Upper lobe of right lung (tissue), 1 donor: ENCODE results near the gene OR2AP1. TPM values are rescaled to one million over a fixed set of nuclear protein-coding genes. Genes with fewer than 3 reads are reported as not detected.
"Not testable (repeated sequence)": the region's sequence is repeated elsewhere in the genome, so short reads cannot be mapped to it uniquely, and the experiment has no call there.

Source experiments
- ATAC-seq: fragments of 200-7000 bp; cut with Tn5 transposase; one replicate; pipeline ENCODE4 v1.9.1; 2020; ENCODE audit warnings: mild to moderate bottlenecking, moderate library complexity
- DNase-seq: peaks from one replicate; pipeline ENCODE4 v3.0.0-alpha.2; 2020
- H3K27ac ChIP-seq: fragments of 200-600 bp; one replicate; pipeline ENCODE4 v1.8.0; 2022
- H3K27me3 ChIP-seq: fragments of 200-600 bp; one replicate; pipeline ENCODE4 v1.8.0; 2022; ENCODE audit warnings: mild to moderate bottlenecking
- H3K36me3 ChIP-seq: fragments of 200-600 bp; one replicate; pipeline ENCODE4 v1.8.0; 2022
- H3K4me1 ChIP-seq: fragments of 200-600 bp; one replicate; pipeline ENCODE4 v1.8.0; 2022
- H3K4me3 ChIP-seq: fragments of 200-600 bp; one replicate; pipeline ENCODE4 v1.8.0; 2022; ENCODE audit warnings: mild to moderate bottlenecking
- H3K9me3 ChIP-seq: fragments of 200-600 bp; one replicate; pipeline ENCODE4 v1.8.0; 2022
- intact Hi-C: fragments of 100-400 bp; cut with DNase I; formaldehyde crosslinking; loops from one replicate; pipeline ENCODE4 v1.11.0; 2022
- long read RNA-seq: library from polyadenylated mRNA; unstranded; transcript quantifications from one replicate; pipeline ENCODE4 v2.0.0, GENCODE V29; 2021
- total RNA-seq: library from RNA; stranded (reverse); fragmentation: NEBNext Ultra II Directional; extraction: Animal tissue kit (Norgen Biotek cat#: 25700); gene quantifications from one replicate; pipeline ENCODE4 v1.2.1, GENCODE V29; 2021
- TF ChIP-seq, protein P1 (sequence below): fragments of 200-600 bp; IDR thresholded peaks from one replicate; pipeline ENCODE4 v1.8.0; 2022; ENCODE audit warnings: antibody characterized with exemption
- donor health status: DM: no; HTN: yes; CAD: no; lungs with severe emphysema.

OR2AP1 gene
- total RNA-seq: not detected
- long read RNA-seq: 0 reads

DNA sequence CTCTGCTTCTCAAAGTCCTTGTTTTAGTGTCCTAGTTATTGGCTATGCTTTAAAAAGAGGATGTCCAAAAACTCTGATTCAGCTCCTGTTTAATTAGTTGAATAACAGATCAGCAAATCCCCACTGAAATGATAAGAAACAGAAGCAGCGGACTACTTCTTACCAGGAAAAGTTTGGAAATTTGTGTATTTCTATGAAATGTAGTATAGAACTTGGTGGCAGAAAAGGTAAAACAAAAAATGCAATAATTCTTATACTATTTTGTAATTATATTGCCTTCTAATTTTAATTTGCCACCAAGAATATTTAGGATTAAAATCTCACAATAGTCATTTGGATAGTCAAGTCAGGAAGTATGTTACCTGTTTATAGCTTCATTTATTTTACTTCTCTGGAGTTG is at the start of gene OR2AP1:
TSS of gene OR2AP1 (plus strand) at position 301 of the 400 bp plus-strand sequence. CDS start 1,947 bp downstream, outside the sequence.
- H3K27ac ChIP-seq: no peak within 1 kb of the TSS
- peaks cover 10% of the 10 kb centered on the region for H3K9me3 ChIP-seq
- H3K4me3 ChIP-seq: no peak within 1 kb of the TSS
- no peaks in the 10 kb centered on the region for H3K4me1 ChIP-seq
- ATAC-seq (no peak), DNase-seq (no peak)
- H3K27me3 ChIP-seq: no peaks in the 10 kb centered on the region
- H3K36me3 ChIP-seq: no peaks in the 10 kb centered on the region
- intact Hi-C loops: no loop called here
- TF ChIP-seq, protein P1, sequence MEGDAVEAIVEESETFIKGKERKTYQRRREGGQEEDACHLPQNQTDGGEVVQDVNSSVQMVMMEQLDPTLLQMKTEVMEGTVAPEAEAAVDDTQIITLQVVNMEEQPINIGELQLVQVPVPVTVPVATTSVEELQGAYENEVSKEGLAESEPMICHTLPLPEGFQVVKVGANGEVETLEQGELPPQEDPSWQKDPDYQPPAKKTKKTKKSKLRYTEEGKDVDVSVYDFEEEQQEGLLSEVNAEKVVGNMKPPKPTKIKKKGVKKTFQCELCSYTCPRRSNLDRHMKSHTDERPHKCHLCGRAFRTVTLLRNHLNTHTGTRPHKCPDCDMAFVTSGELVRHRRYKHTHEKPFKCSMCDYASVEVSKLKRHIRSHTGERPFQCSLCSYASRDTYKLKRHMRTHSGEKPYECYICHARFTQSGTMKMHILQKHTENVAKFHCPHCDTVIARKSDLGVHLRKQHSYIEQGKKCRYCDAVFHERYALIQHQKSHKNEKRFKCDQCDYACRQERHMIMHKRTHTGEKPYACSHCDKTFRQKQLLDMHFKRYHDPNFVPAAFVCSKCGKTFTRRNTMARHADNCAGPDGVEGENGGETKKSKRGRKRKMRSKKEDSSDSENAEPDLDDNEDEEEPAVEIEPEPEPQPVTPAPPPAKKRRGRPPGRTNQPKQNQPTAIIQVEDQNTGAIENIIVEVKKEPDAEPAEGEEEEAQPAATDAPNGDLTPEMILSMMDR: no peak

DNA sequence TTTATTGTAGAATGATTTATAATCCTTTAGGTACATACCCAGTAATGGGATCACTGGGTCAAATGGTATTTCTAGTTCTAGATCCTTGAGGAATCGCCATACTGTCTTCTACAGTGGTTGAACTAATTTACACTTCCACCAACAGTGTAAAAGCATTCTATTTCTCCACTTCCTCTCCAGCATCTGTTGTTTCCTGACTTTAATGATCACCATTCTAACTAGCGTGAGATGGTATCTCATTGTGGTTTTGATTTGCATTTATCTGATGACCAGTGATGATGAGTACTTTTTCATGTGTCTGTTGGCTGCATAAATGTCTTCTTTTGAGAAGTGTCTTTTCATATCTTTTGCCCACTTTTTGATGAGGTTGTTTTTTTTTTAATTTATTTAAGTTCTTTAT is 24.0 kb upstream of the OR2AP1 start:
- H3K27ac ChIP-seq: not testable (repeated sequence)

DNA sequence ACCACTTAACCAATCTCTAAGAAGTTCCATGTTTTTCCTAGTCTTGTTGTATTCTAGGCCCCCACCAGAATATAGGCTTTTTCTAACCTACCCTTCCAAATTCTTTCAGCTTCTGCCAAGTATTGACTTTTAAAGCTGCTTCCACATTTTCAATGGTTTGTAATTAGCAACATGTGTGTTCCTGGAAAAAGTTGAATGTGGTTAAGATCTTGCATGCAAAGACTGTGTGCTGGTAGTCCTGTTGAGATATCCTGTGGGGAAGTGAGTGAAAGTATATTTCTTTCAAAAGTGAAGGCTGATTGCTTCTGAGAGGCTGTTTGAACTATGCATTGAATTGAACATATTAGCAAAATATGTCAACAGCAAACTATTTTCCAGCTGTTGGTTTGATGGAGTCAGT is 23.5 kb upstream of the OR2AP1 start:
- intact Hi-C loops: no loop called here
- H3K27me3 ChIP-seq: no peaks in the 10 kb centered on the region
- H3K27ac ChIP-seq: no peak overlapping the region
- DNase-seq (no peak), ATAC-seq (no peak)
- TF ChIP-seq, protein P1: no peak
- H3K36me3 ChIP-seq: no peaks in the 10 kb centered on the region
- H3K9me3 ChIP-seq: no peaks in the 10 kb centered on the region
- H3K4me3 ChIP-seq: no peak overlapping the region
- H3K4me1 ChIP-seq: no peaks in the 10 kb centered on the region

More for the DNA sequence above, 24.0 kb upstream of the OR2AP1 start:
- ATAC-seq, intact Hi-C loops, H3K9me3 ChIP-seq, DNase-seq, H3K4me1 ChIP-seq, H3K4me3 ChIP-seq, H3K27me3 ChIP-seq, H3K36me3 ChIP-seq: not testable (repeated sequence)

DNA sequence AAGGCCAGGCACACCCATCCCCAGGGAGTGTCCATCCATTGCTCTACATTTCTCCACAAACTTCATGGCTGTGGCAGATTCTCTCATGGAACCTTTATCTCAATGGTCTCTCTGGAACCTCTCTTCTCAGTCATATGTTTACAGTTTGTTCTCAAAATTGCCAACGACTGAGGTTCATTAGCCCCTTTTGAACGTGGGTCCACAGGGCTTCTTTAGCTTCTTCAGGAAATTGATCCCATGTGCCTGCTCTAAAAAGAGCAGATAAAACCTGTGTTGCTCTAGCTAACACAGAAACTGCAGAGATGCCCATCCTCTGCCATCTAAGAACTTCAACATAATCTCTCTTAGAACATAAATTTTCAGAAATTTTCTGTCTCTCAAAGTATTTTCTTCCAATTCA is 23.0 kb upstream of the OR2AP1 start, which contains the start of gene OR6C4:
TSS of gene OR6C4 (plus strand) at position 301 of the 400 bp plus-strand sequence. CDS start 1,625 bp downstream, outside the sequence.
- no peak for DNase-seq
- Histone ChIP-seq H3K9me3 (no peaks in the 10 kb centered on the region), H3K27me3 (no peaks in the 10 kb centered on the region), H3K4me1 (no peaks in the 10 kb centered on the region), H3K4me3 (no peak within 1 kb of the TSS), H3K27ac (no peak within 1 kb of the TSS), H3K36me3 (no peaks in the 10 kb centered on the region)
- intact Hi-C loops: no loop called here
- TF ChIP-seq, protein P1: no peak
- no peak for ATAC-seq

DNA sequence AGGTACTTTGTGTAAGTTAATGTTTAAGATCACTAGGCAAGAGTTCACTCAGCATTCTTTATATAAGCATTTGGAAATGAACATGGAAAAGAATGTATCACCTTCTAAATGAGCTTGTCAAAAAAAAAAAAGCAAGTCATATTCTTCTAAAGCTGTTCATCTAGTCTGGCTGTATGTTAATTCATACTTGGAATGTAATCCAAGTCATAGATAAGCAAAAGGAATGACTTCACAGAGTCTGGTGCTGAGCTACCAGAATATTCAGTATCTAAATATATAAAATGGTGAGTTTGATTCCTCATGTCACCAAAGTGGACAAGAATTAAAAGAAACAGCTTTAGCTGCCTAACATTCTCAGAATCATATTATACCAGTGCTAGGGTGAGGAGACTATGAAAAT is 18.0 kb upstream of the OR2AP1 start:
- H3K4me1 ChIP-seq: no peaks in the 10 kb centered on the region
- H3K4me3 ChIP-seq: no peak overlapping the region
- intact Hi-C loops: no loop called here
- TF ChIP-seq, protein P1: no peak
- no peaks in the 10 kb centered on the region for H3K27me3 ChIP-seq
- H3K9me3 ChIP-seq: peaks cover 10% of the 10 kb centered on the region
- DNase-seq (no peak), ATAC-seq (no peak)
- no peak overlapping the region for H3K27ac ChIP-seq
- no peaks in the 10 kb centered on the region for H3K36me3 ChIP-seq

DNA sequence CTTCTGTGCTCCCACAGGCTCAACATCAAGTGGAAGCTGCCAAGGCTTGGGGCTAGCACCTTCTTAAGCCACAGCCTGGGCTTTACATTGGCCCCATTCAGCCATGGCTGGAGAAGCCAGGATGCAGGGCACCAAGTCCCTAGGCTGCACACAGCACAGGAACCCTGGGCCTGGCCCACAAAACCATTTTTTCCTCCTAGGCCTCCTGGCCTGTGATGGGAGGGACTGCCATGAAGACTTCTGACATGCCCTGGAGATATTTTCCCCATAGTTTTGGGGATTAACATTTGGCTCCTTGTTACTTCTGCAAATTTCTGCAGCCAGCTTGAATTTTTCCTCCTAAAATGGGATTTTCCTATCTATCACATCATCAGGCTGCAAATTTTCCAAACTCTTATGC is 2.2 kb upstream of the OR2AP1 start:
- intact Hi-C loops, H3K36me3 ChIP-seq, H3K27me3 ChIP-seq, H3K9me3 ChIP-seq, H3K4me3 ChIP-seq, DNase-seq, H3K4me1 ChIP-seq, ATAC-seq, H3K27ac ChIP-seq: not testable (repeated sequence)

DNA sequence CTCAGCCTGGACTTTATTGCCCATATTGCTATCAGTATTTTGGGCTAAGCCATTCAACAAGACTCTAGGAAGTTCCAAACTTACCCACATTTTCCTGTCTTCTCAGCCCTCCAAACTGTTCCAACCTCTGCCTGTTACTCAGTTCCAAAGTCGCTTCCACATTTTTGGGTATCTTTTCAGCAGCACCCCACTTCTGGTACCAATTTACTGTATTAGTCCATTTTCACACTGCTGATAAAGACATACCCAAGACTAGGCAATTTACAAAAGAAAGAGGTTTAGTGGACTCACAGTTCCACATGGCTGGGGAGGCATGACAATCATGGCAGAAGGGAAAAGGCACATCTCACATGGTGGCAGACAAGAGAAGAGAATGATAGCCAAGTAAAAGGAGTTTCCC is 1.6 kb upstream of the OR2AP1 start:
- DNase-seq, H3K36me3 ChIP-seq, H3K9me3 ChIP-seq, H3K27me3 ChIP-seq, ATAC-seq, intact Hi-C loops, H3K27ac ChIP-seq, H3K4me3 ChIP-seq, H3K4me1 ChIP-seq: not testable (repeated sequence)
